Measurements from ENCODE around the gene TNFRSF12A.

DNA sequence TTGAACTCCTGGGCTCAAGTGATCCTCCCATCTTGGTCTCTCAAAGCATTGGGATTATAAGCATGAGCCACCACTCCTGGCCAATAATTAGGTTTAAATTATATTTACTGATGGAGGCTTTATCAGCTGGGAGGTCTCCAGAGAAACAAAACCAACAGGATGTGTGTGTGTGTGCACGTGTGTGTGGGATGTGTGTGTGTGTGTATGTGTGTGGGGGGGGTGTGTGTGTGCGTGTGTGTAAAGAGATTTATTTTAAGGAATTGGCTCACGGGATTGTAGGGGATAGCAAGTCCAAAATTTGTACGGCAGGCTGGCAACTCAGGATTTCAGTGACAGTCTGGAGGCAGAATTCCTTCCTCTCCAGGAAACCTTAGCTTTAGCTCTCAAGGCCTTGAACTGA lies 30.8 kb downstream of the TNFRSF12A start:
- TF ChIP-seq, protein P1, sequence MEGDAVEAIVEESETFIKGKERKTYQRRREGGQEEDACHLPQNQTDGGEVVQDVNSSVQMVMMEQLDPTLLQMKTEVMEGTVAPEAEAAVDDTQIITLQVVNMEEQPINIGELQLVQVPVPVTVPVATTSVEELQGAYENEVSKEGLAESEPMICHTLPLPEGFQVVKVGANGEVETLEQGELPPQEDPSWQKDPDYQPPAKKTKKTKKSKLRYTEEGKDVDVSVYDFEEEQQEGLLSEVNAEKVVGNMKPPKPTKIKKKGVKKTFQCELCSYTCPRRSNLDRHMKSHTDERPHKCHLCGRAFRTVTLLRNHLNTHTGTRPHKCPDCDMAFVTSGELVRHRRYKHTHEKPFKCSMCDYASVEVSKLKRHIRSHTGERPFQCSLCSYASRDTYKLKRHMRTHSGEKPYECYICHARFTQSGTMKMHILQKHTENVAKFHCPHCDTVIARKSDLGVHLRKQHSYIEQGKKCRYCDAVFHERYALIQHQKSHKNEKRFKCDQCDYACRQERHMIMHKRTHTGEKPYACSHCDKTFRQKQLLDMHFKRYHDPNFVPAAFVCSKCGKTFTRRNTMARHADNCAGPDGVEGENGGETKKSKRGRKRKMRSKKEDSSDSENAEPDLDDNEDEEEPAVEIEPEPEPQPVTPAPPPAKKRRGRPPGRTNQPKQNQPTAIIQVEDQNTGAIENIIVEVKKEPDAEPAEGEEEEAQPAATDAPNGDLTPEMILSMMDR (IDR thresholded peaks at IDR 0.05) = no peak
- TF ChIP-seq, protein P2, sequence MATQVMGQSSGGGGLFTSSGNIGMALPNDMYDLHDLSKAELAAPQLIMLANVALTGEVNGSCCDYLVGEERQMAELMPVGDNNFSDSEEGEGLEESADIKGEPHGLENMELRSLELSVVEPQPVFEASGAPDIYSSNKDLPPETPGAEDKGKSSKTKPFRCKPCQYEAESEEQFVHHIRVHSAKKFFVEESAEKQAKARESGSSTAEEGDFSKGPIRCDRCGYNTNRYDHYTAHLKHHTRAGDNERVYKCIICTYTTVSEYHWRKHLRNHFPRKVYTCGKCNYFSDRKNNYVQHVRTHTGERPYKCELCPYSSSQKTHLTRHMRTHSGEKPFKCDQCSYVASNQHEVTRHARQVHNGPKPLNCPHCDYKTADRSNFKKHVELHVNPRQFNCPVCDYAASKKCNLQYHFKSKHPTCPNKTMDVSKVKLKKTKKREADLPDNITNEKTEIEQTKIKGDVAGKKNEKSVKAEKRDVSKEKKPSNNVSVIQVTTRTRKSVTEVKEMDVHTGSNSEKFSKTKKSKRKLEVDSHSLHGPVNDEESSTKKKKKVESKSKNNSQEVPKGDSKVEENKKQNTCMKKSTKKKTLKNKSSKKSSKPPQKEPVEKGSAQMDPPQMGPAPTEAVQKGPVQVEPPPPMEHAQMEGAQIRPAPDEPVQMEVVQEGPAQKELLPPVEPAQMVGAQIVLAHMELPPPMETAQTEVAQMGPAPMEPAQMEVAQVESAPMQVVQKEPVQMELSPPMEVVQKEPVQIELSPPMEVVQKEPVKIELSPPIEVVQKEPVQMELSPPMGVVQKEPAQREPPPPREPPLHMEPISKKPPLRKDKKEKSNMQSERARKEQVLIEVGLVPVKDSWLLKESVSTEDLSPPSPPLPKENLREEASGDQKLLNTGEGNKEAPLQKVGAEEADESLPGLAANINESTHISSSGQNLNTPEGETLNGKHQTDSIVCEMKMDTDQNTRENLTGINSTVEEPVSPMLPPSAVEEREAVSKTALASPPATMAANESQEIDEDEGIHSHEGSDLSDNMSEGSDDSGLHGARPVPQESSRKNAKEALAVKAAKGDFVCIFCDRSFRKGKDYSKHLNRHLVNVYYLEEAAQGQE (IDR thresholded peaks at IDR 0.05; ENCODE audit: insufficient read depth in 1 of 2, low read depth in 2 of 2, low read length in 1 of 2) = no peak
- no peak for TF ChIP-seq POLR2AphosphoS5 (IDR thresholded peaks at IDR 0.05; ENCODE audit: low read depth, low read length)
- no peak for TF ChIP-seq SIN3A (IDR thresholded peaks at IDR 0.05; ENCODE audit: borderline replicate concordance, insufficient read depth, low read depth, low read length)
